ENCODE results near the gene OPRL1.

DNA sequence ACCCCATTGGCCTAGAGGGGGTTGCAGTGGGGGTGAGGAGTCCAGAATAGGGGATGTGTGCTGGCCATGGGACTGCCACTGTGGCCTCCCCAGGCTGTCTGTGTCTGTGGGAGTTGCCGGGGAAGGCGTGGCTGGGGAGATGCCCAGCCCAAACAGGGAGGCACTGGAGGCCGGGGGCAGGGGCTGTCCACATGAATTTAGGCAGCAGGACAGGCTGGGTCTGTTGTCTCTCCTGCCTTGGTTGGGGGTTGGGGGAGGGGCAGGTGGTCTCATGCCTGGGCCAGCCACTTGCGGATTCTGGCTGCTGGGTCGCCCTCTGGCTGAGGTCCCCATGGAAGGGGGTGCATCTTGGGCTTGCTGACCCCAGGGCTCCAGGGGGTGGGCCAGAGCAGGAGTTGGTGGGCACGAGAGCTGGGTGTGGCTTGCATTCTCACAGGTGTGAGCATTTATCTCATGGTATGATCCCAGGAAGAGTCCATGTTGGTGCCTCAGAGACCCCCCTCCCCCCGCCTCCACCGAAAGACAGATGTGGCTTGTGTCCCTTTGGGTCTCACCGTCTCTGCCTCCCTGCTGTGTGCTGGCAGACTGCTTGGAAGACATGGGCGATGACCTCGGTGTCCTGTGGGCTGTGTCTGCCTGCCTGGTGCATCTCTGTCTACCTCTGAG lies 34.4 kb upstream of the OPRL1 start:
- TF ChIP-seq, protein P1, sequence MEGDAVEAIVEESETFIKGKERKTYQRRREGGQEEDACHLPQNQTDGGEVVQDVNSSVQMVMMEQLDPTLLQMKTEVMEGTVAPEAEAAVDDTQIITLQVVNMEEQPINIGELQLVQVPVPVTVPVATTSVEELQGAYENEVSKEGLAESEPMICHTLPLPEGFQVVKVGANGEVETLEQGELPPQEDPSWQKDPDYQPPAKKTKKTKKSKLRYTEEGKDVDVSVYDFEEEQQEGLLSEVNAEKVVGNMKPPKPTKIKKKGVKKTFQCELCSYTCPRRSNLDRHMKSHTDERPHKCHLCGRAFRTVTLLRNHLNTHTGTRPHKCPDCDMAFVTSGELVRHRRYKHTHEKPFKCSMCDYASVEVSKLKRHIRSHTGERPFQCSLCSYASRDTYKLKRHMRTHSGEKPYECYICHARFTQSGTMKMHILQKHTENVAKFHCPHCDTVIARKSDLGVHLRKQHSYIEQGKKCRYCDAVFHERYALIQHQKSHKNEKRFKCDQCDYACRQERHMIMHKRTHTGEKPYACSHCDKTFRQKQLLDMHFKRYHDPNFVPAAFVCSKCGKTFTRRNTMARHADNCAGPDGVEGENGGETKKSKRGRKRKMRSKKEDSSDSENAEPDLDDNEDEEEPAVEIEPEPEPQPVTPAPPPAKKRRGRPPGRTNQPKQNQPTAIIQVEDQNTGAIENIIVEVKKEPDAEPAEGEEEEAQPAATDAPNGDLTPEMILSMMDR (IDR thresholded peaks at IDR 0.05): no peak
- TF ChIP-seq POLR2A (IDR thresholded peaks at IDR 0.05): no peak
